GM12878 (cell line): ENCODE data around the gene S100A16. TPM values are rescaled to one million over a fixed set of nuclear protein-coding genes. Genes with fewer than 3 reads are reported as not detected.

ENCODE experiments used
- ATAC-seq: fragments of 200-7000 bp; cut with Tn5 transposase; 3 replicates; pipeline ENCODE4 v1.9.1; 2020; ENCODE audit warnings: mild to moderate bottlenecking, moderate library complexity
- BruUV-seq: library from RNA; stranded (reverse); fragments of 400-500 nt; replicated peaks from 2 replicates; lab custom pipeline; 2021; lab: Mats Ljungman, UMichigan
- CTCF ChIA-PET: fragments of 300-600 bp; sonication (Branson Sonifier 250); formaldehyde crosslinking; extraction: SDS; loops from one replicate; lab custom pipeline; 2021; ENCODE audit warnings: inconsistent platforms; lab: Yijun Ruan, JAX
- POLR2A ChIA-PET: fragments of 350-600 bp; formaldehyde crosslinking; extraction: SDS; loops from one replicate; lab custom pipeline; 2021; ENCODE audit warnings: inconsistent platforms; lab: Charles Lee
- RAD21 ChIA-PET: fragments of 300-600 bp; sonication (Branson Sonifier 250); formaldehyde crosslinking; loops from one replicate; lab custom pipeline; 2023; ENCODE audit warnings: antibody characterized with exemption; ENCODE audit not compliant: unreplicated experiment; lab: Charles Lee
- SMC1A ChIA-PET: fragments of 300-600 bp; sonication (Branson Sonifier 250); formaldehyde crosslinking; loops from one replicate; lab custom pipeline; 2023; ENCODE audit not compliant: unreplicated experiment, uncharacterized antibody; lab: Charles Lee
- DNase-seq: peaks from one replicate; pipeline ENCODE4 v3.0.0-alpha.2; 2011; ENCODE audit warnings: low read depth, low spot score
- FAIRE-seq: peaks from 3 replicates; lab custom pipeline; 2011; peaks lifted over from hg19 to GRCh38; lab: Jason Lieb, UNC
- H2AFZ ChIP-seq: 2 replicates; pipeline ENCODE4 v1.6.0; 2011; ENCODE audit warnings: low read depth, low read length, control low read depth; ENCODE audit not compliant: control insufficient read depth
- H3K27ac ChIP-seq: 2 replicates; pipeline ENCODE4 v1.5.1; 2011; ENCODE audit warnings: control low read depth; ENCODE audit not compliant: control insufficient read depth, insufficient read depth
- H3K27me3 ChIP-seq, 2 experiments: replicated peaks in 1 of 2; 2 replicates each; pipeline versions ENCODE4 v1.6.0 to v1.6.1; 2011; ENCODE audit warnings: low read length in 1 of 2; ENCODE audit not compliant: control insufficient read depth in 2 of 2, insufficient read depth in 2 of 2
- H3K36me3 ChIP-seq, 2 experiments: 2 replicates each; pipeline ENCODE4 v1.5.1; 2011; ENCODE audit warnings: low read length in 1 of 2; ENCODE audit not compliant: control insufficient read depth in 2 of 2, insufficient read depth in 2 of 2
- H3K4me1 ChIP-seq: 2 replicates; pipeline ENCODE4 v1.6.1; 2011; ENCODE audit warnings: mild to moderate bottlenecking, low read length, moderate library complexity, mixed read lengths; ENCODE audit not compliant: control insufficient read depth, insufficient read depth
- H3K4me2 ChIP-seq: 2 replicates; pipeline ENCODE4 v1.6.0; 2011; ENCODE audit warnings: control low read depth; ENCODE audit not compliant: control insufficient read depth, insufficient read depth
- H3K4me3 ChIP-seq: fragments of 200-600 bp; sonication (generic); 2 replicates; pipeline ENCODE4 v1.5.1; 2016
- H3K79me2 ChIP-seq: 2 replicates; pipeline ENCODE4 v1.6.0; 2011; ENCODE audit warnings: low read length; ENCODE audit not compliant: control insufficient read depth, insufficient read depth
- H3K9ac ChIP-seq: 2 replicates; pipeline ENCODE4 v1.8.0; 2011; ENCODE audit warnings: low read length, control low read depth, mixed read lengths; ENCODE audit not compliant: control insufficient read depth, insufficient read depth
- H3K9me3 ChIP-seq: replicated peaks from 3 replicates; pipeline ENCODE4 v1.5.1; 2011; ENCODE audit warnings: mild to moderate bottlenecking, low read length; ENCODE audit not compliant: control insufficient read depth, insufficient read depth
- H4K20me1 ChIP-seq: 2 replicates; pipeline ENCODE4 v1.6.0; 2011; ENCODE audit not compliant: control insufficient read depth, insufficient read depth
- ASH2L ChIP-seq: fragments of 300-600, 200-600 bp; sonication (generic); IDR thresholded peaks from 2 replicates; pipeline ENCODE4 v1.6.1; 2017; ENCODE audit warnings: low read depth, mild to moderate bottlenecking, borderline replicate concordance
- ATF2 ChIP-seq: IDR thresholded peaks from 2 replicates; pipeline ENCODE4 v1.6.1; 2012; ENCODE audit warnings: low read length, inconsistent platforms
- BCL11A ChIP-seq: IDR thresholded peaks from 2 replicates; pipeline ENCODE4 v1.6.1; 2011; ENCODE audit warnings: low read depth, low read length
- CBX5 ChIP-seq: sonication (generic); IDR thresholded peaks from 2 replicates; pipeline ENCODE4 v1.6.1; 2016; ENCODE audit warnings: low read depth, moderate library complexity, mild to moderate bottlenecking, inconsistent platforms
- CEBPZ ChIP-seq: fragments of 150-350 bp; IDR thresholded peaks from 2 replicates; pipeline ENCODE4 v1.6.1; 2016; ENCODE audit warnings: low read depth, low read length
- CREB1 ChIP-seq: IDR thresholded peaks from 2 replicates; pipeline ENCODE4 v1.6.1; 2012; ENCODE audit warnings: low read depth, mild to moderate bottlenecking, inconsistent platforms
- EED ChIP-seq: sonication (generic); IDR thresholded peaks from 2 replicates; pipeline ENCODE4 v1.6.1; 2016; ENCODE audit warnings: antibody characterized with exemption, low read depth
- FOXM1 ChIP-seq: IDR thresholded peaks from 2 replicates; pipeline ENCODE4 v1.6.1; 2012; ENCODE audit warnings: low read depth, mild to moderate bottlenecking, inconsistent platforms, low read length, moderate library complexity
- JUNB ChIP-seq: IDR thresholded peaks from 2 replicates; pipeline ENCODE4 v1.6.1; 2016; ENCODE audit warnings: antibody characterized with exemption, mild to moderate bottlenecking
- MXI1 ChIP-seq: fragments of 150-350 bp; IDR thresholded peaks from 2 replicates; pipeline ENCODE4 v1.6.1; 2011; ENCODE audit warnings: low read depth, mild to moderate bottlenecking, inconsistent platforms, low read length, improper control_type of control experiment
- MYB ChIP-seq: fragments of 150-350 bp; IDR thresholded peaks from 2 replicates; pipeline ENCODE4 v1.6.1; 2014; ENCODE audit warnings: mild to moderate bottlenecking, low read depth, low read length, borderline replicate concordance
- NFYB ChIP-seq: IDR thresholded peaks from 2 replicates; pipeline ENCODE4 v1.6.1; 2011; ENCODE audit warnings: low read depth, mild to moderate bottlenecking, low read length, improper control_type of control experiment, moderate library complexity; ENCODE audit not compliant: insufficient read depth
- SMAD1 ChIP-seq: fragments of 450-650 bp; IDR thresholded peaks from 2 replicates; pipeline ENCODE4 v1.6.1; 2018; ENCODE audit warnings: mild to moderate bottlenecking, low read depth; ENCODE audit not compliant: partially characterized antibody
- SMARCA5 ChIP-seq: fragments of 450-650 bp; IDR thresholded peaks from 2 replicates; pipeline ENCODE4 v1.6.1; 2017; ENCODE audit warnings: mild to moderate bottlenecking
- SREBF1 ChIP-seq: IDR thresholded peaks from 2 replicates; pipeline ENCODE4 v1.6.1; 2012; ENCODE audit warnings: mild to moderate bottlenecking, low read length
- TCF12 ChIP-seq: IDR thresholded peaks from 2 replicates; pipeline ENCODE4 v1.6.1; 2011; ENCODE audit warnings: low read depth, mild to moderate bottlenecking, low read length
- USF1 ChIP-seq: IDR thresholded peaks from 2 replicates; pipeline ENCODE4 v1.6.1; 2011; ENCODE audit warnings: borderline replicate concordance, low read depth, mild to moderate bottlenecking, moderate library complexity, mixed read lengths, low read length; ENCODE audit not compliant: insufficient read depth; ENCODE audit errors: extremely low read length
- YY1 ChIP-seq: IDR thresholded peaks from 2 replicates; pipeline ENCODE4 v1.6.1; 2011; ENCODE audit warnings: low read depth, mild to moderate bottlenecking, low read length
- WGBS: methylation state at CpG from one replicate; pipeline ENCODE4 v1.1.6; 2016; ENCODE audit warnings: low lambda C conversion rate; ENCODE audit not compliant: insufficient replicate concordance, insufficient coverage; ENCODE audit errors: missing lambda C conversion rate; 5-methylcytosine and 5-hydroxymethylcytosine counted together
- in situ Hi-C: fragments of 300-500 bp; cut with MboI; formaldehyde crosslinking; loops from 9 replicates; pipeline ENCODE4 v1.14.3; 2018; ENCODE audit warnings: mixed read lengths
- intact Hi-C: fragments of 100-400 bp; cut with micrococcal nuclease; formaldehyde crosslinking; loops from one replicate; pipeline ENCODE4 v1.14.2; 2022; ENCODE audit not compliant: unreplicated experiment
- polyA plus RNA-seq, 11 experiments: library from polyadenylated mRNA; depleted of rRNA in 4 of 11; unstranded in 6 of 11; stranded (reverse) in 5 of 11; fragments of >200 nt; fragmentation: Nextera tagmentation in 4 of 11; fragmentation: Illumina TruSeq in 1 of 11; extraction: Ambion mirVana in 4 of 11; extraction: Trizol in 1 of 11; gene quantifications; 1 replicate in 1 of 11; 2 replicates in 10 of 11; pipeline versions ENCODE4 v1.2.1 to v1.2.3, GENCODE V29; 2011 to 2016; ENCODE audit warnings: inconsistent platforms in 2 of 11, missing spikeins in 2 of 11, low read depth in 1 of 11
- total RNA-seq, 4 experiments: library from RNA; depleted of rRNA in 3 of 4; stranded (reverse); fragments of >200 nt in 3 of 4; fragmentation: Illumina TruSeq in 1 of 4; extraction: Trizol in 1 of 4; gene quantifications; 2 replicates each; pipeline versions ENCODE4 v1.2.1 to v1.2.3, GENCODE V29; 2013 to 2021

S100A16 gene
- total and polyA plus RNA-seq, 10 of the 15 experiments (the other 5 are each of a cell fraction or from before 2014, with no cell fraction given): 0.14 to 0.51 (median 0.25) TPM; not detected in 6

GRCh38 chr1:153612755-153613331, at the start of gene S100A16 (continued):
- TF ChIP-seq NFYB (no peak), ATF2 (no peak), MYB (no peak)

GRCh38 chr1:153662269-153662668, 49.3 kb upstream of the S100A16 start:
- no peak overlapping the region for H3K9ac ChIP-seq
- ChIA-PET SMC1A (interaction anchor here (1.2 to 4.5 kb wide), 3 partner anchors 90 to 315 kb away, joined by 3 to 24 read pairs (median 4); partner anchors contain the start of gene JTB), POLR2A (no interaction called here), CTCF (no interaction called here), RAD21 (no interaction called here)
- no peak for DNase-seq
- intact Hi-C loops: no loop called here
- WGBS: 79% methylated on average over 2 of the region's 2 CpGs
- TF ChIP-seq BCL11A: no peak
- TF ChIP-seq MXI1: no peak
- TF ChIP-seq EED: no peak
- no peak for TF ChIP-seq ASH2L
- no peak for TF ChIP-seq CEBPZ
- no peak for TF ChIP-seq SMAD1
- TF ChIP-seq JUNB: no peak
- TF ChIP-seq SMARCA5: no peak
- TF ChIP-seq USF1: no peak
- TF ChIP-seq SREBF1: no peak
- no peak for TF ChIP-seq TCF12
- no peak for TF ChIP-seq YY1
- TF ChIP-seq CREB1: no peak
- TF ChIP-seq CBX5: no peak
- no peak for TF ChIP-seq FOXM1
- H3K4me3 ChIP-seq: no peak overlapping the region
- H4K20me1 ChIP-seq: no peaks in the 10 kb centered on the region
- no peak overlapping the region for H3K4me2 ChIP-seq
- H2AFZ ChIP-seq: no peak overlapping the region
- peaks cover 6% of the 10 kb centered on the region; the same call in 1 of the 2 replicates for H3K4me1 ChIP-seq
- no peaks in the 10 kb centered on the region for H3K27me3 ChIP-seq
- H3K79me2 ChIP-seq: peaks cover 13% of the 10 kb centered on the region
- H3K27ac ChIP-seq: no peak overlapping the region
- no peaks in the 10 kb centered on the region for H3K9me3 ChIP-seq
- in situ Hi-C loops: no loop called here
- no peak for ATAC-seq
- FAIRE-seq: no peak
- TSS peak; percentile 58 for BruUV-seq
- H3K36me3 ChIP-seq: peaks cover 19 to 52% of the 10 kb centered on the region in 2 experiments
